ENCODE results near the gene PLEKHM2. TPM values are rescaled to one million over a fixed set of nuclear protein-coding genes. Genes with fewer than 3 reads are reported as not detected.
A peak's percentile ranks its signal among the peaks of the same experiment; 100 is the strongest.

PLEKHM2 gene
- total RNA-seq, 5 donors from 2014 or later (not counting 1 experiment from before 2014, with no cell fraction given): 52.5 to 65.2 (median 59.6) TPM

DNA sequence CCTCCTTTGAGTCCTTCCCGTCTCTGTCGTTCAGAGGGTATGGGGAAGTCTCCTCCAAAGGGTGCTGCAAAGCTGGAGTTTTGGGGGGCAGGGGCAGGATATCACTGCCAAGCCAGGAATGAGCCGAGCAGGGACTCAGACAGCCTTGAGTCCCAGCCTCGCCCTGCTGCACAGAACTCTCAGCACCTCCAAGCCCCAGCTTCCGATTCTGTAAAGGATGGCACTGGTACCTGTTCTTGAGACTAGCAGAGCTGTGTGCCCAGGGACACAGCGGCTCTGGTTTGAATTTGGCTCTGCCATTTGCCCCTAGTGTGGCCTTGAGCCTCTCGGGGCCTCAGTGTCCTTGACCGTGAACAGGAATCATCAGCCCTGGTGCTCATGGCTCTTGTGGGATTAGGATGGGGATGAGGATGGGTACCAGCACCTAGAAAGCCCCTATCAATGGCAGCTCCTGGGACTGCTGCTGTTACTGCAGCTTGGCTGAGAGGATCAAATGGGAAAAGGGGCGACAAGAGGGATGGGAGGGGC, 73.0 kb downstream of the PLEKHM2 start:
- Mint-ChIP-seq H3K4me1 (peaks cover 14 to 23% (median 18%) of the 10 kb centered on the region in 3 donors), H3K27me3 (peaks cover 23 to 52% of the 10 kb centered on the region in 2 donors), H3K9me3 (no peaks in the 10 kb centered on the region), H3K4me3 (peak overlapping the region in 1 of 3 donors; percentile 78), H3K27ac (no peak overlapping the region), H3K36me3 (no peaks in the 10 kb centered on the region)
- Histone ChIP-seq H3K36me3 (ENCODE audit: control insufficient read depth in 2 of 2, extremely low read depth in 1 of 2, insufficient read depth in 1 of 2, low read length in 1 of 2) (no peaks in the 10 kb centered on the region), H3K27me3 (replicated peaks in 1 of 2; ENCODE audit: control insufficient read depth in 2 of 2, extremely low read depth in 1 of 2, insufficient read depth in 2 of 2, low read length in 1 of 2) (peaks cover 12 to 65% of the 10 kb centered on the region in 2 experiments), H3K27ac (ENCODE audit: low read length) (no peak overlapping the region), H3K4me1 (ENCODE audit: control insufficient read depth in 1 of 2, extremely low read depth in 1 of 2, insufficient read depth in 2 of 2, low read length in 2 of 2) (peaks cover 4 to 33% of the 10 kb centered on the region in 2 experiments), H3K4me3 (ENCODE audit: control insufficient read depth in 1 of 2, extremely low read depth in 1 of 2, low read length in 1 of 2) (no peak overlapping the region), H3K9me3 (no peaks in the 10 kb centered on the region)
- WGBS (ENCODE audit: insufficient coverage): 82% methylated on average over 6 of the region's 9 CpGs
- no peak for ATAC-seq (replicated peaks in 1 of 4)
- POLR2A ChIA-PET: interaction anchor here in 1 of 2 donors (0.5 kb wide), 1 partner anchor 9 kb away, joined by 5 read pairs; no protein-coding TSS in a partner anchor
- CTCF ChIA-PET: no interaction called here
- no peak for DNase-seq

DNA sequence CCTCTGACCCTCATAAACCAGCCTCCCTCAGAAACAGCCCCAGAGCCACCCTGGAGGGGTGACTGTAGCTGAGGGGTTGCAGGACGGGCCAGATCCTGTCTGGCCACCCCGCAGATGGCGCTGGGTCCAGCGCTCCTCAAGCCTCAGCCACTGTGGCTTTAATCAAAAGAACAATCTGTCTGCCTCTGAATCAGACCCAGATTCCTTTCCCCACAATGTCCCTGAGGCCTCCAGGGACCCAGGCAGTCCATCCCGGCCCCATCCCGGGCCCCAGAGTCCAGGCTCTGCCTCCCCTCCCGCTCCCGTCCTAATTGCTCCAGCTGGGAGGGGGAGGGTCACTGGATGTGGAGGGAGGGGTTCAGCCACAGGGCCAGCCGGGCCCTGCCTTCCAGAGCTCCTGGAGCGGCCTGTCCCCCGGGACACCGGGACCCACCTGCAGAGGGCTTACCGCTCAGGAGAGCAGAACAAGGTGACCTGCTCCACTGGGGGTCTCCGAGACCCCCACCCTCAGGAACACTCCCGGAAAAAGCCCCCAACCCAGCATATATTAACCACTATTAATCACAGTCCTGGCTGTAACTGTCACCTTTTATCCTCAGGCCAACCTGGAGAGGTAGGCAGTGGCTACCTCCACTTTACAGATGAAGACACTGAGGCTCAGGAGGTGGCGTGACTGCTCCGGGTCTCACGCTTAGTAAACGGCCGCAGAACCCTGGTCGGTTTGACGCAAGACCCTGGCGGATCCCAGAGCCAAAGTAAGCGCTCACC, 73.6 kb downstream of the PLEKHM2 start:
- Mint-ChIP-seq H3K27ac (no peak overlapping the region), H3K4me3 (peak overlapping the region; percentile 67 to 78 (median 68)), H3K9me3 (no peaks in the 10 kb centered on the region), H3K4me1 (peaks cover 14 to 23% (median 18%) of the 10 kb centered on the region in 3 donors), H3K36me3 (no peaks in the 10 kb centered on the region), H3K27me3 (peaks cover 23 to 59% of the 10 kb centered on the region in 2 donors)
- H3K4me1 ChIP-seq (ENCODE audit: control insufficient read depth in 1 of 2, extremely low read depth in 1 of 2, insufficient read depth in 2 of 2, low read length in 2 of 2): peaks cover 4 to 33% of the 10 kb centered on the region in 2 experiments
- DNase-seq: no peak
- POLR2A ChIA-PET: interaction anchor here in 1 of 2 donors (0.5 kb wide), 1 partner anchor 9 kb away, joined by 5 read pairs; no protein-coding TSS in a partner anchor
- CTCF ChIA-PET: no interaction called here
- peak in 1 of 4 experiments; percentile 13 for ATAC-seq (replicated peaks in 1 of 4)
- no peak overlapping the region for H3K27ac ChIP-seq (ENCODE audit: low read length)
- peak overlapping the region in 1 of 2 donors; percentile 44 for H3K4me3 ChIP-seq (ENCODE audit: control insufficient read depth in 1 of 2, extremely low read depth in 1 of 2, low read length in 1 of 2)
- H3K36me3 ChIP-seq (ENCODE audit: control insufficient read depth in 2 of 2, extremely low read depth in 1 of 2, insufficient read depth in 1 of 2, low read length in 1 of 2): no peaks in the 10 kb centered on the region
- H3K9me3 ChIP-seq: no peaks in the 10 kb centered on the region
- peaks cover 14 to 65% of the 10 kb centered on the region in 2 experiments for H3K27me3 ChIP-seq (replicated peaks in 1 of 2; ENCODE audit: control insufficient read depth in 2 of 2, extremely low read depth in 1 of 2, insufficient read depth in 2 of 2, low read length in 1 of 2)
- WGBS (ENCODE audit: insufficient coverage): 22% methylated on average over 10 of the region's 24 CpGs

DNA sequence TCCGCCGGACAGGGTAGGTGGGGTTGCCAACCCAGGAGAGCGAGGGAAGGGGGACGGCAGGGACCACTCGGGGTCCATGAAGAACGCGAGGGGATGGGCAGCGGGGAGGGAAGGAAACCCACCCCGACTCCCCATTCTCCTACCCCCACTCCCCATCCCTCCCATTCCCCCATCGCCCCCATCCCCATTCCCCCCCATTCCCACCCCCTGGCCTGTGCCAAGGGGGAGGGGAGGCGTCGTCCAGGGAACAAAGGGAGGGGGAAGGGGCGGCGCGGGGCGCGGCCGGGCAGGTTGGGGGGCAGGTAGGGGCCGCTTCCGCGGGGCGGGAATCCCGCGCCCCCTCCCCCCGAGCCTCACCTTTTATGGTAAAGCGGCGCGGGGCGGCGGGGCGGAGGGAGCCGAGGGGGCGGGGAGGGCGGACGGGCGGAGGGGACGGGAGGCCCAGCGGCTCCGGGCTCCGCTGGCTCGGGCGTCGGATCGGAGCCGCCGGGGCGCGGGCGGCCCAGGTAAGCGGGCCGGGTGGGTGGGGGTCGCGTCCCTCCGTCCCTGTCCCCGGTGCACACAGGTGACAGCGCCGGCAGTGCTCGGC, 74.3 kb downstream of the PLEKHM2 start, which contains the start of gene FBLIM1:
TSS of gene FBLIM1 (plus strand) at position 453 of the 589 bp plus-strand sequence. CDS start 6,189 bp downstream, outside the sequence.
- no peaks in the 10 kb centered on the region for H3K9me3 Mint-ChIP-seq
- Histone ChIP-seq H3K27ac (ENCODE audit: low read length) (no peak within 1 kb of the TSS), H3K36me3 (ENCODE audit: control insufficient read depth in 2 of 2, extremely low read depth in 1 of 2, insufficient read depth in 1 of 2, low read length in 1 of 2) (no peaks in the 10 kb centered on the region), H3K27me3 (replicated peaks in 1 of 2; ENCODE audit: control insufficient read depth in 2 of 2, extremely low read depth in 1 of 2, insufficient read depth in 2 of 2, low read length in 1 of 2) (peaks cover 14 to 65% of the 10 kb centered on the region in 2 experiments), H3K4me1 (ENCODE audit: control insufficient read depth in 1 of 2, extremely low read depth in 1 of 2, insufficient read depth in 2 of 2, low read length in 2 of 2) (peaks cover 4 to 33% of the 10 kb centered on the region in 2 experiments), H3K9me3 (no peaks in the 10 kb centered on the region), H3K4me3 (ENCODE audit: control insufficient read depth in 1 of 2, extremely low read depth in 1 of 2, low read length in 1 of 2) (peak within 1 kb of the TSS in 1 of 2 donors; percentile 57)
- H3K27me3 Mint-ChIP-seq: peaks cover 23 to 55% of the 10 kb centered on the region in 2 donors
- H3K4me3 Mint-ChIP-seq: peak within 1 kb of the TSS; percentile 67 to 78 (median 68)
- H3K36me3 Mint-ChIP-seq: no peaks in the 10 kb centered on the region
- WGBS (ENCODE audit: insufficient coverage): 4% methylated on average over 23 of the region's 58 CpGs
- H3K4me1 Mint-ChIP-seq: peaks cover 14 to 23% (median 18%) of the 10 kb centered on the region in 3 donors
- ChIA-PET CTCF (no interaction called here), POLR2A (no interaction called here)
- peak; percentile 52 to 65 (median 57) for ATAC-seq (replicated peaks in 1 of 4)
- no peak within 1 kb of the TSS for H3K27ac Mint-ChIP-seq
- peak in 1 of 35 experiments; percentile 13 for DNase-seq

DNA sequence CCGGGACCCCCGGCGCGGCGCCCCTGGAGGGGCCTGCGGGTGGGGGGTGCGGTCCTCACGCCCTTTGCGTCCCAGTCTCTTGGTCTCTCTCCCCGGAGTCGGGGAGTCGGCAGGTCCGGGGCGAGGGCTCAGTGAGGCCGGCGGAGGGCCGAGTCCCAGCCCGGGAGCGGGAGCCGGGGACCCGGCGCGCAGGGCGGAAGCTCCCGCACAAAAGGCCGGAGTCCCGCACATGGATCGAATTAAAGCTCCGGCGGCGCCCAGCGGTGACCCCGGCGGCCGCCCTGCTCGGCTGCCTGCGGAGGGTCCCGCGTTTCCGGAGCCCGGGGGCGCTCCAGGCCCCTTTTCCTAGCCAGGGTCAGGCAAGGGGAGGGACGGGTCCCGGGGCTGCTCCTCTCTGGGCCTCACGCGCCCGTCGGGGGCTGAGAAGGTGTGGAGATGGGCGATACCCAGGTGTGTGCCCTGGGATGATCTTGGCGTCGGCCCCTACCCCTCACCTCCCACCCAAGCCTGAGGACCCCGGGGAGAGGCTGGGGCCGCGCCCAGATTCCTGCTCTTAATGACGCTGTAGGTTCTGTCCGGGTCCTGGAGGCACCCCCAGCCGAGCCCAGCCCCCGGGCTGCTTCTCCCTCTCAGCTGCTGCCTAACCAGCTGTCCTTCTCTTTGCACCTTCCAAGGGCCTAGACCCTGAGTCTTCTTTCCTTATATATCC, 75.0 kb downstream of the PLEKHM2 start:
- 5% methylated on average over 46 of the region's 58 CpGs for WGBS (ENCODE audit: insufficient coverage)
- Histone ChIP-seq H3K27ac (ENCODE audit: low read length) (no peak overlapping the region), H3K27me3 (replicated peaks in 1 of 2; ENCODE audit: control insufficient read depth in 2 of 2, extremely low read depth in 1 of 2, insufficient read depth in 2 of 2, low read length in 1 of 2) (peaks cover 14 to 63% of the 10 kb centered on the region in 2 experiments), H3K4me1 (ENCODE audit: control insufficient read depth in 1 of 2, extremely low read depth in 1 of 2, insufficient read depth in 2 of 2, low read length in 2 of 2) (peaks cover 4 to 33% of the 10 kb centered on the region in 2 experiments), H3K4me3 (ENCODE audit: control insufficient read depth in 1 of 2, extremely low read depth in 1 of 2, low read length in 1 of 2) (peak overlapping the region in 1 of 2 donors; percentile 57), H3K9me3 (no peaks in the 10 kb centered on the region), H3K36me3 (ENCODE audit: control insufficient read depth in 2 of 2, extremely low read depth in 1 of 2, insufficient read depth in 1 of 2, low read length in 1 of 2) (no peaks in the 10 kb centered on the region)
- H3K27ac Mint-ChIP-seq: no peak overlapping the region
- CTCF ChIA-PET: no interaction called here
- POLR2A ChIA-PET: no interaction called here
- H3K4me1 Mint-ChIP-seq: peaks cover 14 to 23% (median 18%) of the 10 kb centered on the region in 3 donors
- peaks cover 23 to 57% of the 10 kb centered on the region in 2 donors for H3K27me3 Mint-ChIP-seq
- no peaks in the 10 kb centered on the region for H3K9me3 Mint-ChIP-seq
- peak; percentile 36 to 45 (median 42) for ATAC-seq (replicated peaks in 1 of 4)
- peak overlapping the region; percentile 46 to 57 (median 53) for H3K4me3 Mint-ChIP-seq
- H3K36me3 Mint-ChIP-seq: no peaks in the 10 kb centered on the region
- no peak for DNase-seq

DNA sequence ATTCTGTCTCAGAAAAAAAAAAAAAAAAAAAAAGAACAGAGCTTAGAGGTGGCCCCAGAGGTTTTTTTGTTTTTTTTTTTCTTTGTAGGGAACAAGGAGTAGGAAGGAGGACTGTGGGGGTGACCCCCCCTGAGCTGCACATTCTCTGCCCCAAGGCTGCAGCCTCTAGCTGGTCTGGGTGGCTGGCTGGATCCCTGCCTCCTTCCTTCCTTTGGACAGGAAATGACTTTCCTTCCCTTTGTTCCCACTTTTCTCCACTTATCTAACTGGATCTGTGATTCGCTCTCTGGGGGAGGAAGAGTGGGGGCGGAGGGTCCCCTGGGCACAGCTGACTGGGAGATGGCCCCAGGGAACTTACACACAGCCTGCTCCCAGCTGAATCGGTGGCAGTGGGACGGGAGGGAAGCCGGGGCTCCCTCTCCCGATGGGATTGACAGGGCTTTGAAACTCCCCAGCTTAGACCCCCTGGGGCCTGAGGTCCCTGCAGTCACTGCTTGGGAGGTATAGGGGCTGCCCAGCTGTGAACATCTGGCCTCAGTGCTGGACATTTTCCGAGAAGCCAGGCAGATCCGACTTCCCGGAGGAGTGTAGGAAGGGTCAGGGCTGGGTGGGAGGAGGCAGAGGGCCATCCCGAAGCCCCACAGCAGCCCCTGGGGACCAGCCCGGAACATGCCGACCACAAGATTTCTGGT, 76.5 kb downstream of the PLEKHM2 start:
- no peaks in the 10 kb centered on the region for H3K36me3 ChIP-seq (ENCODE audit: control insufficient read depth in 2 of 2, extremely low read depth in 1 of 2, insufficient read depth in 1 of 2, low read length in 1 of 2)
- H3K27ac Mint-ChIP-seq: no peak overlapping the region
- H3K4me1 Mint-ChIP-seq: peaks cover 14 to 21% (median 17%) of the 10 kb centered on the region in 3 donors
- DNase-seq (no peak), ATAC-seq (replicated peaks in 1 of 4) (no peak)
- peaks cover 12 to 73% of the 10 kb centered on the region in 2 experiments for H3K27me3 ChIP-seq (replicated peaks in 1 of 2; ENCODE audit: control insufficient read depth in 2 of 2, extremely low read depth in 1 of 2, insufficient read depth in 2 of 2, low read length in 1 of 2)
- no peaks in the 10 kb centered on the region for H3K9me3 ChIP-seq
- WGBS (ENCODE audit: insufficient coverage): 71% methylated on average over 10 of the region's 12 CpGs
- no peak overlapping the region for H3K4me3 ChIP-seq (ENCODE audit: control insufficient read depth in 1 of 2, extremely low read depth in 1 of 2, low read length in 1 of 2)
- H3K27me3 Mint-ChIP-seq: peaks cover 23 to 62% of the 10 kb centered on the region in 2 donors
- POLR2A ChIA-PET: interaction anchor here in 1 of 2 donors (0.6 kb wide), 2 partner anchors 24 to 54 kb away, joined by 5 to 7 read pairs; no protein-coding TSS in a partner anchor
- H3K4me1 ChIP-seq (ENCODE audit: control insufficient read depth in 1 of 2, extremely low read depth in 1 of 2, insufficient read depth in 2 of 2, low read length in 2 of 2): peaks cover 4 to 32% of the 10 kb centered on the region in 2 experiments
- H3K27ac ChIP-seq (ENCODE audit: low read length): no peak overlapping the region
- no peak overlapping the region for H3K4me3 Mint-ChIP-seq
- H3K9me3 Mint-ChIP-seq: no peaks in the 10 kb centered on the region
- no peaks in the 10 kb centered on the region for H3K36me3 Mint-ChIP-seq
- CTCF ChIA-PET: interaction anchor here in 1 of 2 donors (0.6 kb wide), 1 partner anchor 195 kb away, joined by 5 read pairs; no protein-coding TSS in a partner anchor

Measured in T-cell (primary cell).